GM23248 (cell line): Measurements from ENCODE around the gene DCUN1D2.

Source experiments
- EZH2 ChIP-seq: fragments of 200-600 bp; sonication (generic); IDR thresholded peaks from 2 replicates; pipeline ENCODE4 v1.6.1; 2018; ENCODE audit warnings: antibody characterized with exemption, mild to moderate bottlenecking; ENCODE audit not compliant: insufficient read depth, poor library complexity, severe bottlenecking
- EZH2phosphoT487 ChIP-seq: fragments of 200-600 bp; sonication (generic); IDR thresholded peaks from 2 replicates; pipeline ENCODE4 v1.6.1; 2018; ENCODE audit warnings: antibody characterized with exemption, moderate library complexity, mild to moderate bottlenecking, low read depth; ENCODE audit not compliant: insufficient read depth

DNA sequence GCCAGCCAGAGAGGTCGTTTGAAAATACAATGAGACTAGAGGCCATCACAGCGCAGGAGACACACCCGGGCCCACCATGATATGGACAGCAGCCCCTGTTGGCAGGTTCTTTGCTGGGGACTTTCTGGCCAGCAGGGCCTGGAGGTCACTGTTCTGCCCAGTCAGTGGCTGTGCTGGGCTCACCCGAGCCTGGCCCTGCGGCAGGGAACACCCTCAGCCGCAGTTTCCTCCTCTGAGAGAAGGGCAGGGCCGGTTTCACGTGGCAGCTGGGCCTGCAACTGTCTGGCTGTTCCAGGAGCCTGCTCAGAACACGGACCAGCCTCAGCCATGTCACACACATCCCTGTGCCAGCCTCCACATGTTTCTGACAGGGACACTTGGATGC is 76.6 kb downstream of the DCUN1D2 start:
- TF ChIP-seq EZH2phosphoT487: no peak
- TF ChIP-seq EZH2: no peak
